Measurements from ENCODE around the gene TMEM106C.

TMEM106C gene

GRCh38 chr12:47963340-47964040 lies at the start of gene TMEM106C:
Gene TMEM106C (plus strand): TSS chr12:47963596. CDS start chr12:47964237, 641 bp downstream.
- peak; percentile 91 for DNase-seq

- DNase-seq, result no peak
Measured at GRCh38 chr12:47920913-47921312, 42.5 kb upstream of the TMEM106C start.

DNA sequence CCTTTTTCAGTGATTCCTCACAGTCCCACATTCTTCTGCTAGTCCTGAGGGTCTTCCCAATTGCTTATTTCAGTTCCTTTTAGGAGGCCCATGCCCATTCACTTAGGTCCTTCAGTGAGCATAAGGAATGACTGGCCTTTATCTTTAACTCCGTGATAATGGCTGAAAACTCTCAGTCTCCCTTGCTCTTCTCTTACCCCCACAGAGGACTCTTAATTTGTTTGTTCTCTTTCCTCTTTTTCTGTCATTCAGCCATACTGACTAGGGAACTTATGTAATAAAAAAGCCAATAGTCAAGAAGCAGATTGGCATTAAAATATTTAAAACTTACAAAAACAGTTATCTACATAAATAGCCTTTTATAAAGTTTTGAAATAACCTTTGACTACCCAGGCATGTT lies 41.5 kb upstream of the TMEM106C start:
- no peak for DNase-seq

- no peak for DNase-seq
Measured at GRCh38 chr12:47927346-47927745, 36.0 kb upstream of the TMEM106C start.

DNA sequence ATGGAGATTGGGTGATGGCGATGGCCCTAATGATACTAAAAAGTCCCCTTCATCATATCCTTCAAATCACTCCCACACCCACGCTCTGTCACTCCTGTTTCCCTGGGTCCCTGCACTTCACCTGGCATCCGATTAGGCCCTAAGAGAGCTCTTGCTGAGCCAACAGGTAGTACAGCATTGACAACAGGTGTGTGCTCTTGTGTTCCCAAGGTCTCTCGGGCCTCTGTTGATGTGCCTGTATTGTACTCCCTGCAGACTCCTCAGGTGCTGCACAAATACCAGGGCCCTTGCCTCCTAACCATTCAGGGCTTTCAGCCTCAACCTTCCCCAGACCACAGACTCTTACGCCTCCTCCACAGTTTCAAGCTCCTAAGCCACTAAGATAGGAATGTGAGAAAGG lies 32.8 kb upstream of the TMEM106C start:
- no peak for DNase-seq

- no peak for DNase-seq
Measured at GRCh38 chr12:47931187-47931586, 32.2 kb upstream of the TMEM106C start.

DNA sequence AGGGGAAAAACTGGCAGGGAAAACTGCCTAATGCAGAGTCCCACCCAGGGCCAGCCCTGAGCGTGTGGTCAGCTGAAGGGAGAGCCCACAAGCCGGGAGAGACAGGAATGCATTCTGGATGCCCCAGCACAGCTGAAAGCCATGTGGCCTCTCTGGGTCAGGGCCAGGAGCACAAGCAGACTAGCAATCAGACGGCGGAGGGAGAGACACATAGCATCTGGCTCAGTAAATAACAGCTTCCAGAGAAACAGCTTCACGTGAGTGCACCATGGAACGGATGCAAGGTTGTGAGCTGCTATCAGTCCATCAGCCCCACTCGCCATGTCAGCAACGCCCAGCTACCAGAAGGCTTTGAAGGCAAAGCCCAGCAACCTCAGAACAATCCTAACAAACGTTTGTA lies 28.2 kb upstream of the TMEM106C start:
- no peak for DNase-seq

DNA sequence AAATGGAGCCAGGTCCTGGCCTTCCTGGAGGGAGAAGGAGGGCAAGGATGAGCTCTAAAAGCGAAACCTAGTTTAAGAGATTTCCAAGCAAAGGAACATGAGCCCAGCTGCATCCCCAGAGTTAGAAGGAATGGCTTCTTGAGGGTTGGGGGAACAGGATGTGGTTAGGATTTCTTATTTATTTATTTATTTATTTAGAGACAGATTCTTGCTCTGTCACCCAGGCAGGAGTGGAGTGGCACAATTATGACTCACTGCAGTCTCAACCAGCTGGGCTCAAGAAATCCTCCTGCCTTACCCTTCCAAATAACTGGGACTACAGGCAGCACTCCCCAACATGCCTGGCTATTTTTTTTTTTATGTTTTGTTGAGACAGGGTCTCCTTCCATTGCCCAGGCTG lies 25.3 kb upstream of the TMEM106C start:
- DNase-seq, result no peak

GRCh38 chr12:47938594-47938993 lies 24.8 kb upstream of the TMEM106C start:
- no peak for DNase-seq

- DNase-seq, result no peak
Measured at GRCh38 chr12:47939009-47939601, 24.3 kb upstream of the TMEM106C start.

- DNase-seq, result no peak
Measured at GRCh38 chr12:47940773-47941474, 22.5 kb upstream of the TMEM106C start.

GRCh38 chr12:47941475-47941780 lies 22.0 kb upstream of the TMEM106C start:
- no peak for DNase-seq

DNA sequence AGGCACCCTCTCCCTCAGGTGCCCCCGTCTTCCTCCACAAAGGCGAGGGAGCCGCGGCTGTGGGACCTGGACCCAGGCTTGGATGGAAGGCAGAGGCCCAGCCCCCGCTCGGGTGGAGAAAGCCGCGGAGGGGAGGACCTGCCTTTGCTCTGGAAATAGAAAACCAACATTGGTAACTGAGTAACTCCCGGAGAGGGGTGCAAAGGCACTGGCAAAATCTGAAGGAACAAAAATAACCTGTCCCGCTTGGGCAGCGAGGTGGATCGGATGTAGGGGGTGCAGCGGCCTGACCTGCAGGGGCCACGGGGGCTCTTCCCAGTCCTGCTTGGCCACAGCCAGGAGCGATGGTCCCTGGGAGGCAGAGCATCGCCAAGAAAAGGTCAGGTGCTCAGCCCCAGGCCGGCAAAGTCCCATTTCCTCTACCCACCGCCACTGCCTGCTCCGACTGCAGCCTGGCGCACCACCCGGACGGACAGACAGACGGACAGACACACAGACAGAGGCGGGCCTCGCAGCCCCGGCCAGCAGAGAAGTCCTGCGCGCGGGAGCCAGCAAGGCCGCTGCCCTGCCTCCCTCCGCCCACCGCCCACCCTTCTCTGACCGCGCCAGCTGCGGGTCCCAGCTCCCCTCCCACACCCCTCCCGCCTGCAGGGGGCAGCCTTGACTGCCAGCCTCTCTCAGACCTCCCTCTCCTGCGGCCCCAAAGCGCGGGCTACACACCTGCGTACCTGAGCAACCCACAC lies 21.4 kb upstream of the TMEM106C start:
- DNase-seq, result peak; percentile 55 to 64

DNA sequence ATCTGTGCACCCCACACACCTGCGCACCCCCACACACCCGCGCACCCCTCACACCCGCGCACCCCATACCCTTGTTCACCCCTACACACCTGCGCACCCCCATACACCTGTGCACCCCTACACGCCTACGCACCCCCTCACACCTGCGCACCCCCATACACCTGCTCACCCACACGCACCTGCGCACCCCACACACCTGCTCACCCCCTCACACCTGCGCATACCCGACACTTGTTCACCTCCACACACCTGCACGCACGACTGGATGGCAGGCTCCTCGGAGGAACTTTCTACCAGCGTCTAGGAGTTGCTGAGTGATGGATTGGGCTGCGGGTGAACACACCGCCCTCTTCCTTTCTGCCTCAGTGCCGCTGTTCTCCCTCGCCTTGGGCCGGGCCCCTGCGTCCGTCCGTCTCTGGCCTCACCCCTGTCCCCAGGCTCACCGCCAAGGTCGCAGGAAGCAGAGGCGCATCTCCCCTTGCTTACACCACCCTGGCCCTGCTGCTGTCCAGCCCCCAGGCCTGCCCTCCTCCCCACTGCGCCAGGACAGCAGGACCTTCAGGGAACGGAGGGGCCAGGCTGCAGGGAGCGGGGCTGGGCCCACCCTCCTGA lies 20.7 kb upstream of the TMEM106C start:
- no peak for DNase-seq

DNA sequence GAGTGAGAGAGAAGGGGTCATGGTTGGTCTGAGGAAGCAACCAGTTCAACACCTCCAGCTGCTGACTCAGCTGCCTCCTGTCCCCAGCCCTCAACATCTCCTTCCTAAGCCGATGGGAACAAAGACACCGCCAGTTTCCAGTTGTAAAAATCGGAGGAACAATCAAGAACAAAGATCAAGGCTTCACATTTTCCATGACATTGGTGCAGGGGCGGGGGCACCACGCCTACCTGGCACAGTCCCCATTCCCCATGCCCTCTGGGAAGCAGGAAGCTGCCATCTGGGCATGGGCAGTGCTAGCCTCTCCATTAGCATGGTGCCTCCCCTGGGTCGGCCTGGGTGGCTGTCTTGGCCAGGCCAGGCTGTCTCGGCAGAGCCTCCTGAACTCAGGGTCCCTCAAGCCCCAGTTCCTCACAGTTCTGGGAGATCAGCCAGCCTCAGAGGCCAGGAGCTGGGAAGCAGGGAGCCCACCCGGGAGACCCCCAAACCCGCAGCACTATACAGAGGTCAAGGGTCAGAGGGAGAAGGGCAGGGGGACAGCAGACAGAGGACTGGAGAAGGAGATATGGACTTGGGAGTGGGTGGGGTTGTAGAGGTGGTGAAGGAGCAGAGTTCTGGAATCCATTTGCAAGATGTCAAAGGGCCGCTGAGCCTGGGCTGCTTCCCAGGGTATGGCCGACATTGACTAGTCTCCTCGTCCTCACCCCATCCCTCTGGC lies 19.6 kb upstream of the TMEM106C start:
- DNase-seq, result no peak

DNA sequence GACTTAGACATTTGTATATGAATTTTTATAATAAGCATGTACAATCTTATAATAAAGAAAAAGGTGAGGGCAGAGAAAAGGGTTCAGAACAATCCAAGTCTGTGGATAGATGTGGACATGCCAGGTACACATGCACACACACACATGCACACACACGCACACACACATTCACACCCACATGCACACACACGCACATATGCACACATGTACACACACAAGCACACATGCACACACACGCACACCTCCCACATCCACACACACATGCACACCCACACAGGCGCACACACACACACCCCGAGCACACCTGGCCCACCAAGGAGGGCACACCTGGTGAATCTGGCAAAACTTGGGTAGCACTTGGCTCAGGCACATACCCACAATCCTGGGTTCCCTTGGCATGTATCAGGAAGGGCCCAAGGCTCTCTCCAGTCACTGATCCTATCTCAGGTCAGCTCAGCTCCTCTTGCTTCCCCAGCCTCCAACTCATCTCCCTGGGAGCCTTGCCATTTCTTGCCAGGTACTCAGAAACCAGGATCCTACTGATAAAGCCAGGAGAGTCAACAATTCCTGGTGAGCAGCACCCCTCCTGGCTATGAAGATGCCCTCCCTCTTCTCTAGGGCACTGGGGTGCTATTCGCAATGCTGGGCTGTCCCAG lies 18.6 kb upstream of the TMEM106C start:
- DNase-seq, result no peak

- no peak for DNase-seq
Measured at GRCh38 chr12:47945341-47945728, 18.1 kb upstream of the TMEM106C start.

DNA sequence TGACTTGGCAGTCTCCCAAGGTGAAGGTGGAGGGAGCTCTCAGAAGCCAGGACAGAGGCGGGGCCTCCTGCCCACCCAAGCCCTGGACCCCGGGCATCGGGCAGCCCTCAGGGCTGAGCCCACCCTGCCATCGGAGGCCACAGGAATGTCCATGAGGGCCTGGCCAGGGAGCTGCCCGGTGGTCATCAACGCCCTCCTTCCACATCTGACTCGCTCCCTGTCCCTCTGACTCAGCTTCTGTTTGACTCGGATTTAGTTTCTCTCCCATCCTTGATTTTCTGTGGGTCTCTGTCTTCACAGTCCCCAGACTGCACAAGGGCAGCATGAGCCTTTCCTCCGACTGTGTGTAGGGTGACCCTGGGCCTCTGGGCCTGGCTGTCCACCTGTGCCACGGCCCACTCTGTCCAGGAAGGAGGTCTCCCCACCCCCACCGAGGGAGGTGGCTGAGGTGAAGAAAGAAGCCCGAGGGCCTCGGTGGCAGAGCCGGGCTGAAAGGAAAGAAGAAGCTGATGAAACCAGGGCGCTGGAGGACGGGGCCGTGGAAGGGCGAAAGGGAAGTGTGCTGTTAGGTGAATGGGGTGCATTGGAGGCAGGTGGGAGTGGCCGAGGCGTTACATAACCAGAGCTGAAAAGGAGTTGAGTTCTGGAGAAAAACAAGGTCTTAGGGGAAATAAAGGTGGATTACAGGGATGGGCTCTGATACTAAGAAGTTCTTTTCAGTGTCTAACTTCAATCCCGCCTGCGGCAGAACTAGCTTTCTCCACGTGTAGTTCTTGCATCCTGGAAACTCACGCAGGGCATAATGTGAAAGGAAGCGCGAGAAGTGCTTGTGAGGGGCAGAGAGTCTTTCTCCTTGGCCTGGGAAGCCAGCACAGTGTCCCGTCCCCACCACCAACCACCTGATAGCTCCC lies 16.7 kb upstream of the TMEM106C start:
- DNase-seq, result no peak

DNA sequence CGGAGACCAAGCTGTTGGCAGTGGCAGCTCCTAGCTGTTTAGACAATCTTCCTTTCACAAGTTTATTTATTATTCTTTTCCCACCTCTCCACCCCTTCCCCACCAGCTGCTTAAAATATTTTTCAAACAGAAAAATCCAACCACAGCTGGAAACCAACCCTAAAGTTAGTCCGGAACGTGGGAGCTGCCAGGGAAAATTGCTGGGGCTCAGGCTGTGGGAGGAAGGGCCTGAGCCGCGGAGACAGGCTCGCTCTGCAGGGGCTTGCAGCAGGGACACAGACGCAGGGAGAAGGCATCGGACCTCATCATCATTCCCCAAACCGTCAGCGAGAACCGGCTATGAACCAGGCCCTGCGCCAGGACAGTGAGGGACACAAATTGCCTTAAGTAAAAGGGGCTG lies 16.1 kb upstream of the TMEM106C start:
- DNase-seq, result no peak

GRCh38 chr12:47949441-47950341 lies 13.7 kb upstream of the TMEM106C start:
- peak; percentile 69 to 75 for DNase-seq
